H1 (cell line): ENCODE data around the gene SEMA3G. TPM values are rescaled to one million over a fixed set of nuclear protein-coding genes. Genes with fewer than 3 reads are reported as not detected.

Source experiments
- TBP ChIP-seq: IDR thresholded peaks from 2 replicates; pipeline ENCODE4 v1.6.1; 2011; ENCODE audit warnings: low read depth, low read length, improper control_type of control experiment
- polyA plus RNA-seq, 7 experiments: library from polyadenylated mRNA; depleted of rRNA in 3 of 7; stranded (reverse) in 5 of 7; unstranded in 2 of 7; fragments of >200 nt in 5 of 7; fragments of 200-250 nt in 2 of 7; gene quantifications; 1 replicate in 5 of 7; 2 replicates in 1 of 7; 4 replicates in 1 of 7; pipeline versions ENCODE4 v1.2.1 to v1.2.3, GENCODE V29; 2011 to 2013; ENCODE audit warnings: missing spikeins in 2 of 7, mixed read lengths in 2 of 7
- total RNA-seq: library from RNA; stranded (reverse); fragmentation: NEBNext Ultra II Directional; extraction: Animal tissue kit (Norgen Biotek cat#: 25700); gene quantifications from 2 replicates; pipeline ENCODE4 v1.2.1, GENCODE V29; 2021
- TF ChIP-seq, protein P1 (sequence below), 3 experiments: IDR thresholded peaks; 1 replicate in 2 of 3; 2 replicates in 1 of 3; pipeline versions ENCODE4 v1.5.1 to v1.6.1; 2011; ENCODE audit warnings: low read length in 3 of 3, mild to moderate bottlenecking in 3 of 3, inconsistent platforms in 2 of 3, low read depth in 1 of 3, moderate library complexity in 1 of 3; ENCODE audit not compliant: insufficient read depth in 1 of 3; ENCODE audit errors: control extremely low read depth in 1 of 3
- TF ChIP-seq, protein P2 (sequence below): IDR thresholded peaks from 2 replicates; pipeline ENCODE4 v1.6.1; 2011; ENCODE audit warnings: low read length, improper control_type of control experiment
- TF ChIP-seq, protein P3 (sequence below): fragments of 300-600 bp; sonication (generic); IDR thresholded peaks from 2 replicates; pipeline ENCODE4 v1.7.1; 2012; ENCODE audit warnings: low read length, moderate library complexity, mild to moderate bottlenecking, inconsistent platforms; ENCODE audit not compliant: insufficient replicate concordance

SEMA3G gene
- total and polyA plus RNA-seq, 2 of the 8 experiments (the other 6 are each of a cell fraction or from before 2014, with no cell fraction given), result 0.95 to 1.5 TPM

DNA sequence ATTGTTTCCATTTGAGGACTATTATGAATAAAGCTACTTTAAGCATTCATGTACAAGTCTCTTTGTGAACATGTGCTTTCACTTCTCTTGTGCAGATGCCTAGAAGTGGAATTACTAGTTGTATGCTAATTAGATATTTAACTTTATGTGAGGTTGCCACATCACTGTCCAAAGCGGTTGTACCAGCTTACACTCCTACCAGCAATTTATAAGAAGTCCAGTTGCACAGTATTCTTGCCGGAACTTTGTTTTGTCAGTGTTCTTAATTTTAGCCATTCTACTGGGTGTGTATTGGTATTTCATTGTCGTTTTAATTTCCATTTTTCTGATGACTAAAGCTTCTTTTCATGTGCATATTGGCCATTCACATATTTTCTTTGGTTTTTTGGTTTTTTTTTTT is 29.1 kb downstream of the SEMA3G start (continued):
- TF ChIP-seq, protein P1, sequence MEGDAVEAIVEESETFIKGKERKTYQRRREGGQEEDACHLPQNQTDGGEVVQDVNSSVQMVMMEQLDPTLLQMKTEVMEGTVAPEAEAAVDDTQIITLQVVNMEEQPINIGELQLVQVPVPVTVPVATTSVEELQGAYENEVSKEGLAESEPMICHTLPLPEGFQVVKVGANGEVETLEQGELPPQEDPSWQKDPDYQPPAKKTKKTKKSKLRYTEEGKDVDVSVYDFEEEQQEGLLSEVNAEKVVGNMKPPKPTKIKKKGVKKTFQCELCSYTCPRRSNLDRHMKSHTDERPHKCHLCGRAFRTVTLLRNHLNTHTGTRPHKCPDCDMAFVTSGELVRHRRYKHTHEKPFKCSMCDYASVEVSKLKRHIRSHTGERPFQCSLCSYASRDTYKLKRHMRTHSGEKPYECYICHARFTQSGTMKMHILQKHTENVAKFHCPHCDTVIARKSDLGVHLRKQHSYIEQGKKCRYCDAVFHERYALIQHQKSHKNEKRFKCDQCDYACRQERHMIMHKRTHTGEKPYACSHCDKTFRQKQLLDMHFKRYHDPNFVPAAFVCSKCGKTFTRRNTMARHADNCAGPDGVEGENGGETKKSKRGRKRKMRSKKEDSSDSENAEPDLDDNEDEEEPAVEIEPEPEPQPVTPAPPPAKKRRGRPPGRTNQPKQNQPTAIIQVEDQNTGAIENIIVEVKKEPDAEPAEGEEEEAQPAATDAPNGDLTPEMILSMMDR (IDR thresholded peaks at IDR 0.05; ENCODE audit: control extremely low read depth in 1 of 3, insufficient read depth in 1 of 3, low read depth in 1 of 3, low read length in 3 of 3), result no peak
- TF ChIP-seq, protein P2, sequence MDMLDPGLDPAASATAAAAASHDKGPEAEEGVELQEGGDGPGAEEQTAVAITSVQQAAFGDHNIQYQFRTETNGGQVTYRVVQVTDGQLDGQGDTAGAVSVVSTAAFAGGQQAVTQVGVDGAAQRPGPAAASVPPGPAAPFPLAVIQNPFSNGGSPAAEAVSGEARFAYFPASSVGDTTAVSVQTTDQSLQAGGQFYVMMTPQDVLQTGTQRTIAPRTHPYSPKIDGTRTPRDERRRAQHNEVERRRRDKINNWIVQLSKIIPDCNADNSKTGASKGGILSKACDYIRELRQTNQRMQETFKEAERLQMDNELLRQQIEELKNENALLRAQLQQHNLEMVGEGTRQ, result no peak
- no peak for TF ChIP-seq TBP
- TF ChIP-seq, protein P3, sequence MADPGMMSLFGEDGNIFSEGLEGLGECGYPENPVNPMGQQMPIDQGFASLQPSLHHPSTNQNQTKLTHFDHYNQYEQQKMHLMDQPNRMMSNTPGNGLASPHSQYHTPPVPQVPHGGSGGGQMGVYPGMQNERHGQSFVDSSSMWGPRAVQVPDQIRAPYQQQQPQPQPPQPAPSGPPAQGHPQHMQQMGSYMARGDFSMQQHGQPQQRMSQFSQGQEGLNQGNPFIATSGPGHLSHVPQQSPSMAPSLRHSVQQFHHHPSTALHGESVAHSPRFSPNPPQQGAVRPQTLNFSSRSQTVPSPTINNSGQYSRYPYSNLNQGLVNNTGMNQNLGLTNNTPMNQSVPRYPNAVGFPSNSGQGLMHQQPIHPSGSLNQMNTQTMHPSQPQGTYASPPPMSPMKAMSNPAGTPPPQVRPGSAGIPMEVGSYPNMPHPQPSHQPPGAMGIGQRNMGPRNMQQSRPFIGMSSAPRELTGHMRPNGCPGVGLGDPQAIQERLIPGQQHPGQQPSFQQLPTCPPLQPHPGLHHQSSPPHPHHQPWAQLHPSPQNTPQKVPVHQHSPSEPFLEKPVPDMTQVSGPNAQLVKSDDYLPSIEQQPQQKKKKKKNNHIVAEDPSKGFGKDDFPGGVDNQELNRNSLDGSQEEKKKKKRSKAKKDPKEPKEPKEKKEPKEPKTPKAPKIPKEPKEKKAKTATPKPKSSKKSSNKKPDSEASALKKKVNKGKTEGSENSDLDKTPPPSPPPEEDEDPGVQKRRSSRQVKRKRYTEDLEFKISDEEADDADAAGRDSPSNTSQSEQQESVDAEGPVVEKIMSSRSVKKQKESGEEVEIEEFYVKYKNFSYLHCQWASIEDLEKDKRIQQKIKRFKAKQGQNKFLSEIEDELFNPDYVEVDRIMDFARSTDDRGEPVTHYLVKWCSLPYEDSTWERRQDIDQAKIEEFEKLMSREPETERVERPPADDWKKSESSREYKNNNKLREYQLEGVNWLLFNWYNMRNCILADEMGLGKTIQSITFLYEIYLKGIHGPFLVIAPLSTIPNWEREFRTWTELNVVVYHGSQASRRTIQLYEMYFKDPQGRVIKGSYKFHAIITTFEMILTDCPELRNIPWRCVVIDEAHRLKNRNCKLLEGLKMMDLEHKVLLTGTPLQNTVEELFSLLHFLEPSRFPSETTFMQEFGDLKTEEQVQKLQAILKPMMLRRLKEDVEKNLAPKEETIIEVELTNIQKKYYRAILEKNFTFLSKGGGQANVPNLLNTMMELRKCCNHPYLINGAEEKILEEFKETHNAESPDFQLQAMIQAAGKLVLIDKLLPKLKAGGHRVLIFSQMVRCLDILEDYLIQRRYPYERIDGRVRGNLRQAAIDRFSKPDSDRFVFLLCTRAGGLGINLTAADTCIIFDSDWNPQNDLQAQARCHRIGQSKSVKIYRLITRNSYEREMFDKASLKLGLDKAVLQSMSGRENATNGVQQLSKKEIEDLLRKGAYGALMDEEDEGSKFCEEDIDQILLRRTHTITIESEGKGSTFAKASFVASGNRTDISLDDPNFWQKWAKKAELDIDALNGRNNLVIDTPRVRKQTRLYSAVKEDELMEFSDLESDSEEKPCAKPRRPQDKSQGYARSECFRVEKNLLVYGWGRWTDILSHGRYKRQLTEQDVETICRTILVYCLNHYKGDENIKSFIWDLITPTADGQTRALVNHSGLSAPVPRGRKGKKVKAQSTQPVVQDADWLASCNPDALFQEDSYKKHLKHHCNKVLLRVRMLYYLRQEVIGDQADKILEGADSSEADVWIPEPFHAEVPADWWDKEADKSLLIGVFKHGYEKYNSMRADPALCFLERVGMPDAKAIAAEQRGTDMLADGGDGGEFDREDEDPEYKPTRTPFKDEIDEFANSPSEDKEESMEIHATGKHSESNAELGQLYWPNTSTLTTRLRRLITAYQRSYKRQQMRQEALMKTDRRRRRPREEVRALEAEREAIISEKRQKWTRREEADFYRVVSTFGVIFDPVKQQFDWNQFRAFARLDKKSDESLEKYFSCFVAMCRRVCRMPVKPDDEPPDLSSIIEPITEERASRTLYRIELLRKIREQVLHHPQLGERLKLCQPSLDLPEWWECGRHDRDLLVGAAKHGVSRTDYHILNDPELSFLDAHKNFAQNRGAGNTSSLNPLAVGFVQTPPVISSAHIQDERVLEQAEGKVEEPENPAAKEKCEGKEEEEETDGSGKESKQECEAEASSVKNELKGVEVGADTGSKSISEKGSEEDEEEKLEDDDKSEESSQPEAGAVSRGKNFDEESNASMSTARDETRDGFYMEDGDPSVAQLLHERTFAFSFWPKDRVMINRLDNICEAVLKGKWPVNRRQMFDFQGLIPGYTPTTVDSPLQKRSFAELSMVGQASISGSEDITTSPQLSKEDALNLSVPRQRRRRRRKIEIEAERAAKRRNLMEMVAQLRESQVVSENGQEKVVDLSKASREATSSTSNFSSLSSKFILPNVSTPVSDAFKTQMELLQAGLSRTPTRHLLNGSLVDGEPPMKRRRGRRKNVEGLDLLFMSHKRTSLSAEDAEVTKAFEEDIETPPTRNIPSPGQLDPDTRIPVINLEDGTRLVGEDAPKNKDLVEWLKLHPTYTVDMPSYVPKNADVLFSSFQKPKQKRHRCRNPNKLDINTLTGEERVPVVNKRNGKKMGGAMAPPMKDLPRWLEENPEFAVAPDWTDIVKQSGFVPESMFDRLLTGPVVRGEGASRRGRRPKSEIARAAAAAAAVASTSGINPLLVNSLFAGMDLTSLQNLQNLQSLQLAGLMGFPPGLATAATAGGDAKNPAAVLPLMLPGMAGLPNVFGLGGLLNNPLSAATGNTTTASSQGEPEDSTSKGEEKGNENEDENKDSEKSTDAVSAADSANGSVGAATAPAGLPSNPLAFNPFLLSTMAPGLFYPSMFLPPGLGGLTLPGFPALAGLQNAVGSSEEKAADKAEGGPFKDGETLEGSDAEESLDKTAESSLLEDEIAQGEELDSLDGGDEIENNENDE, result no peak
